Prostate gland (tissue), 2 donors: ENCODE measurements around the gene PRDM16. TPM values are rescaled to one million over a fixed set of nuclear protein-coding genes. Genes with fewer than 3 reads are reported as not detected.
A peak's percentile ranks its signal among the peaks of the same experiment; 100 is the strongest.

ENCODE experiments used
- DNase-seq: peaks from one replicate; pipeline ENCODE4 v3.0.0-alpha.2; 2019; ENCODE audit warnings: low spot score
- H3K27ac ChIP-seq, 2 donors: fragments of 200-600 bp; sonication (generic); 2 replicates each; pipeline ENCODE4 v1.5.1; 2017 to 2019
- H3K27me3 ChIP-seq: fragments of 200-600 bp; sonication (generic); replicated peaks from 2 replicates; pipeline ENCODE4 v1.5.1; 2019; ENCODE audit not compliant: insufficient read depth
- H3K36me3 ChIP-seq, 2 donors: fragments of 200-600 bp; sonication (generic); 1 replicate in 1 of 2; 2 replicates in 1 of 2; pipeline versions ENCODE4 v1.5.1 to v1.8.1; 2017 to 2019
- H3K4me1 ChIP-seq: fragments of 200-600 bp; sonication (generic); replicated peaks from 2 replicates; pipeline ENCODE4 v1.5.1; 2019
- H3K4me3 ChIP-seq, 2 donors: fragments of 200-600 bp; sonication (generic); 2 replicates each; pipeline ENCODE4 v1.5.1; 2017 to 2019
- H3K9me3 ChIP-seq: fragments of 200-600 bp; sonication (generic); 2 replicates; pipeline ENCODE4 v1.5.1; 2017
- CTCF ChIP-seq, 4 experiments: fragments of 200-600 bp in 2 of 4; fragments of 450-650 bp in 2 of 4; sonication (generic) in 2 of 4; IDR thresholded peaks; 1 replicate in 3 of 4; 2 replicates in 1 of 4; pipeline ENCODE4 v1.5.1; 2016 to 2019; ENCODE audit warnings: antibody characterized with exemption in 4 of 4, mild to moderate bottlenecking in 2 of 4, moderate library complexity in 2 of 4
- POLR2A ChIP-seq: fragments of 450-650 bp; IDR thresholded peaks from one replicate; pipeline ENCODE4 v1.6.1; 2016; ENCODE audit warnings: antibody characterized with exemption, mild to moderate bottlenecking
- POLR2AphosphoS5 ChIP-seq: sonication (generic); formaldehyde crosslinking; IDR thresholded peaks from one replicate; pipeline ENCODE4 v1.6.1; 2017; ENCODE audit warnings: antibody characterized with exemption
- WGBS: methylation state at CpG from one replicate; pipeline ENCODE4 v1.1.5; 2018; 5-methylcytosine and 5-hydroxymethylcytosine counted together
- intact Hi-C: fragments of 100-400 bp; cut with DNase I; formaldehyde crosslinking; loops from one replicate; pipeline ENCODE4 v1.14.2; 2022
- total RNA-seq, 2 donors: library from RNA; depleted of rRNA; stranded (reverse); fragments of >200 nt; gene quantifications; one replicate each; pipeline ENCODE4 v1.1.0, GENCODE V29; 2016

The PRDM16 gene
- total RNA-seq, 2 donors from 2014 or later, result 0.23 to 6.5 TPM

- no peaks in the 10 kb centered on the region for H3K36me3 ChIP-seq
- H3K27me3 ChIP-seq, result peaks cover 15% of the 10 kb centered on the region
- no peak overlapping the region for H3K4me3 ChIP-seq
- no peak overlapping the region for H3K27ac ChIP-seq
- no peak for DNase-seq
- H3K4me1 ChIP-seq, result peaks cover 4% of the 10 kb centered on the region
- TF ChIP-seq POLR2A, result no peak
- TF ChIP-seq CTCF (IDR thresholded peaks at IDR 0.05), result no peak
- TF ChIP-seq POLR2AphosphoS5, result no peak
- no peaks in the 10 kb centered on the region for H3K9me3 ChIP-seq
- intact Hi-C loops, result no loop called here
- WGBS, result 76% methylated on average over 4 of the region's 11 CpGs
Measured at GRCh38 chr1:3364983-3365382, 296.0 kb downstream of the PRDM16 start.

- peaks cover 15% of the 10 kb centered on the region for H3K27me3 ChIP-seq
- no peaks in the 10 kb centered on the region for H3K36me3 ChIP-seq
- WGBS, result 57% methylated on average over 22 of the region's 22 CpGs
- no peak overlapping the region for H3K27ac ChIP-seq
- no peaks in the 10 kb centered on the region for H3K9me3 ChIP-seq
- TF ChIP-seq CTCF (IDR thresholded peaks at IDR 0.05), result no peak
- TF ChIP-seq POLR2AphosphoS5, result no peak
- TF ChIP-seq POLR2A, result no peak
- no peak overlapping the region for H3K4me3 ChIP-seq
- intact Hi-C loops, result no loop called here
- no peaks in the 10 kb centered on the region for H3K4me1 ChIP-seq
- no peak for DNase-seq
Measured at GRCh38 chr1:3365523-3366125, 296.6 kb downstream of the PRDM16 start.

- Histone ChIP-seq H3K27me3 (peaks cover 15% of the 10 kb centered on the region), H3K27ac (peak overlapping the region in 1 of 2 donors; percentile 3), H3K4me1 (no peaks in the 10 kb centered on the region), H3K4me3 (no peak overlapping the region), H3K9me3 (no peaks in the 10 kb centered on the region), H3K36me3 (no peaks in the 10 kb centered on the region)
- whole genome bisulfite sequencing, result 25% methylated on average over 37 of the region's 42 CpGs
- TF ChIP-seq POLR2AphosphoS5, result peak; percentile 34
- TF ChIP-seq CTCF (IDR thresholded peaks at IDR 0.05), result no peak
- no peak for TF ChIP-seq POLR2A
- intact Hi-C loops, result no loop called here
- DNase-seq, result no peak
Measured at GRCh38 chr1:3366126-3367051, 297.4 kb downstream of the PRDM16 start.

- Histone ChIP-seq H3K9me3 (no peaks in the 10 kb centered on the region), H3K27me3 (peaks cover 14% of the 10 kb centered on the region), H3K4me1 (no peaks in the 10 kb centered on the region), H3K27ac (no peak overlapping the region), H3K4me3 (no peak overlapping the region), H3K36me3 (no peaks in the 10 kb centered on the region)
- TF ChIP-seq POLR2A (no peak), CTCF (IDR thresholded peaks at IDR 0.05) (no peak), POLR2AphosphoS5 (no peak)
- no peak for DNase-seq
- 51% methylated on average over 11 of the region's 11 CpGs for WGBS
- intact Hi-C loops, result no loop called here
Measured at GRCh38 chr1:3367376-3367775, 298.4 kb downstream of the PRDM16 start.
